CD4-positive, alpha-beta T cell treated with Interleukin-1 beta for 1 hour (primary cell): ENCODE measurements around the gene LIMD2.

Source experiments
- DNase-seq, 2 donors: peaks; one replicate each; pipeline ENCODE4 v3.0.0-alpha.2; 2020 to 2022

The LIMD2 gene

GRCh38 chr17:63679214-63679613 is 20.7 kb downstream of the LIMD2 start:
- DNase-seq = no peak

GRCh38 chr17:63676584-63676983 is 23.3 kb downstream of the LIMD2 start:
- no peak for DNase-seq

GRCh38 chr17:63675607-63676546 is 24.0 kb downstream of the LIMD2 start:
- no peak for DNase-seq

- DNase-seq = no peak
Measured at GRCh38 chr17:63675231-63675606, 24.7 kb downstream of the LIMD2 start.

DNA sequence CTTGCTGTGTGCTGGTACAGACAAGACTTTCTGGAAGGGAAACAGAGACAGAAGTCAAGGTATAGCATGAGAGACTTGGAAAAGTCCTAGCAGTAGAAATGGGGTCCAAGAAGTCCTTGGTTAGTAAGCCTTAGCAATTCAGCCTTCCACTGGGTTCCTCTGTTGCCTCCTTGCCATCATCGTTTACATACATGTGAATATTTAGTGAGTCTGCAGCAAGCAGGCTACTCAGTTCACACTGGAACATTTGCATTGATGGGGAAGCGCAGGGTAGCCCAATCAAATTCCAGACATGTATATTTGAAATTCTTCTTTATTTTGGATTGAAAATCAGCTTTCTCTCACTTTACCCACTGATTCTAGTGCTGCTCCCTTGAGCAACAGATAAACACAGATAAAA is 27.1 kb downstream of the LIMD2 start:
- no peak for DNase-seq

DNA sequence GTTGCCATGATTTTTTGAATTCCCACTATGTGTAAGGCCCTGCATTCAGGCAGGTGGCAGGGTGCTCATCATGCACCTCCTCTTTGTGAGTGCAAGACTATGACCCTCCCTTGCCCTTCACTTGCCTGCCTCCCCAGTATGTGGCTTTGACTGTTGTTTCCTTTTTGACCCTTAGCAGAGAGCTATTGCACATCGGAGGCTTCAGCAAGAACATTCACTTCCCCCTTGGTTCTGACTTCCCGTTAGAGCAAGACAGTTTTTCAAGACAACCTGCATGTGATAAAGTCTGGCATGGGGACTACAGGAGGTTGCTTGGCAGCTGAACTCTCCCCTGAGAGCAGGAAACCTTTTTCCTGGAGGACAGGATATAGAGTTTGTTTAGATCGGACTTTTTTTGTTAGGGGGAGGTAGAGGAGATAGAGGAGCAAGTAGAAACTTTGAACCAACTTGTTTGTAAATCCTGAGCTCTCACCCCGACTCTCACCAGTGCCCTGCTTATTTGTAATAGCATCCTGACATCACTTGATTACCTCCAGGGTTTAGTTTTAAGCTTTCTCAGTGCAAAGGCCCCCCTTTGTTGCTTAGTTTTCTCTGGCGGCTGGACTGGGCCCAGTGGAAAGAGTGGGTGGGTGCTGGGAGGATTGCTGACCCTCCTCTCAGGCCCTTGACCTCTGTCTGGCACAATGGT is 34.3 kb downstream of the LIMD2 start:
- peak in 1 of 2 donors; percentile 36 for DNase-seq

DNA sequence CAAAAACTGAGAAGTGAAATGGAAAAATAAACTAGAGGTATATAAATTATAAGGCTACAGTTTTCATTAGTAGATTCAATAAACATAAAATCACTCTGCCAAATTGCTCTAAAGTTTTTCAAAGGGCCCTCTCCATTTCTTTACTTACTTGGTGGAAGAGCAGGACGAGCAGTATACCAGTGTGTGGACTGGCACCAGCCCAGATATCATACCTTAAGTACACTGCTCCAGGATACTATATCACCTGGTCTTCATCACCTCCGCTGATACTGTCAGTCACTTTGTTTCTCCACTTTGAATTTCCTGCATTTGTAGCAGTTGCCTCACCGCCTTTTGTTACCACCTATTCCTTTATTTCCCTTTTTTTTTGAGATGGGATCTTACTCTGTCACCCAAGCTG is 40.1 kb downstream of the LIMD2 start:
- DNase-seq = no peak

DNA sequence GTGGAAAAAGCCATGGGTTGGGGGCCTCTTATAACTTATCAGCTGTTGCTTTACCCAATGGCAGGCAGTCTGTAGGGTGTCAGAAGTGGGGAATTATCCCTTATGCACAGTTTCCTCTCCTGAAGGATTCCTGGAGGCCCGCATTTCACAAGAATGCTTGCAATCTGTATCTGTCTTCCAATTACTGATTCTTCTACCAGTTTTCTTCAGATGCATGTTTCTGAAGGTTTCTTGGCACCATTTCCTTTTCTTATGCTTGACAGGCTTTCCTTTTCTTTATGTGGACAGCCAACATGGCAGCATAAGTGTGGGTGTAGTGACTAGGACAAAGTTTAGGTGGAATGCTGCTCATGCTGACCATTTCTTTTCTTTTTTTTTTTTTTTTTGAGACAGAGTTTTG is 41.6 kb downstream of the LIMD2 start:
- DNase-seq = no peak

DNA sequence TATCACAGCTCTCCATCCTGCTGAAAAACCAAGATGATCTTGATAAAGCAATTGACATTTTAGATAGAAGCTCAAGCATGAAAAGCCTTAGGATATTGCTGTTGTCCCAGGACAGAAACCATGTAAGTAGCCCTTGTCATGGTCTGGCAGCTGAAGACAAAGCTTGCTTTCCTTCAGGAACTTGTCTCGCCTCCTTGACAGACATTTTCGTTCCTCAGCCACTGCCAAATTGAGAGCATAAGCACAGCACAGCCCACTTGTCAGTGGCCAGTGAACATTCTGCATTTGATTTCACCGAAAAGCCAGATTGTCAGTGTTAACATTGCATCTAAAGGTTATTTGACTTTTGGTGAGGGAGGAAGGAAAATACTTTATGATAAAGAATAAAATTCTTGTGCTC is 42.1 kb downstream of the LIMD2 start:
- no peak for DNase-seq

DNA sequence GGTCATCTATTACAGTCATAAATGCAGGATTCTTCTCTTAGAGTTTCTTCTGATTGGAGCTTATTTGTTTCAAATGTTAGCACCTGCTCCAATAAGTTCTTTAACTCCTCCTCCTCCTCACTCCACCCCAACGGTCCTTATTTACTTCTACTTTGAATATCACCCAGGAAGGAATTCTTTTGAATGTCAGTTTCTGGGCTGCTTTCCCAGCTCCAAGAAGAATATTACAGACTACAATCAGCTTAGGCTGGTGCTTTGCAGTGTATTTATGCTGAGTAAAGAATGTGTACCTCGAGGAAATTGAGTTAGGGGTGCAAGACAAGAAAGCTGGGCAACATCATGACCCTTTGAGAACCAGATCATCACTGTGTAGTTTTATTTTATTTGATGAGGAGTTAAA is 46.9 kb downstream of the LIMD2 start:
- no peak for DNase-seq

DNA sequence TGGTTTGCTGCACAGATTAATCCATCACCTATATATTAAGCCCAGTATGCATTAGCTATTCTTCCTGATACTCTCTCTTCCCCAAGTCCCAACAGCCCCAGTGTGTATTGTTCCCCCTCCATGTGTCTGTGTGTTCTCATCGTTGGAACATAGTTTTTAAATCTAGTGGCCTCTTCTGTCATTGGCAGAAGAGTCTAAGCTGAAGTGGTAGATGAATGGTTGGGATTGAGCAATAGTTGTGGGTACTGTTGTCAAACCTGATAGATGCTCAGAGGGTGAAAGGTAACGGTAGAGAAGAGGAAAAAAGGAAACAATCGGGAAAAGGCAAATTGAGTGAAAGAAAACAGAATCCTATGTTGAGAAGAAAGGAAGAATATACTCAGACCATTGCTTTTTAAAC is 47.8 kb downstream of the LIMD2 start:
- DNase-seq = no peak

DNA sequence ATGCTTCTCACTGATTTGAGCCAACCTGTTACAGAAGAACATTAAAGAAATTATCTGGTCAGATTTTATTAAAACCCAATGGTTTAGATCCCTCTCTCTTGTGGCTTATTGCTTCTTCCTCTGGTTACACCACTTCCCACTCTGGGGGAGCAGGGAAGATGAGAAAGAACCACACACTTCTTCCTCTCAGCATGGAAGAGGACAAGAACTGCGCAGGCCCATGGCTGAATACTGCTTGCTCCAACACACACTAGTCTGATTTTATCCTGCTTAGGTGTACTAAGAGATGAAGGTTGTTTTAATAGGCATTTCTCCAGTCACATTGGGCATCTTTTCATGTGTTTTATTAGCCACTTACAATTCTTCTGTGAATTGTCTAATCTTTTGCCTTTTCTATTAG is 50.1 kb downstream of the LIMD2 start:
- peak in 1 of 2 donors; percentile 5 for DNase-seq

DNA sequence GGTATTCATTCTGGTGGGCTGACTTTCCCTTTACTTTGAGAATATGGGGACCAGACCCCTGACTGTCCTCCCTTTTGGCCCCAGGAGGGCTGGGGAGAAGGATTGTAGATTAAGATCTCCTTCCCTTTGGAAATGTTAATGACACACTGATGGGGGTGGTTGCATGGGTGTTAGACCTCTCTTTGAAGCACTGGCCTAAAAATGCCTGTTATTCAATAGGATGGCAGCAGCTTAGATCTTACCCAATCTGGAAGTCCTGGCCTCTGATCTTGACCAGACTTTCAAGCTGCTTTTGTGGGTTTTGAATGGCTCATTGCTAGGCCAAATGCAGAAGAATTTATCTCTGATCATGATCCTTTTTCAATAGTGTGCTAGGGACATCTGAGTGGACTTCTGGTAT is 52.0 kb downstream of the LIMD2 start:
- no peak for DNase-seq

DNA sequence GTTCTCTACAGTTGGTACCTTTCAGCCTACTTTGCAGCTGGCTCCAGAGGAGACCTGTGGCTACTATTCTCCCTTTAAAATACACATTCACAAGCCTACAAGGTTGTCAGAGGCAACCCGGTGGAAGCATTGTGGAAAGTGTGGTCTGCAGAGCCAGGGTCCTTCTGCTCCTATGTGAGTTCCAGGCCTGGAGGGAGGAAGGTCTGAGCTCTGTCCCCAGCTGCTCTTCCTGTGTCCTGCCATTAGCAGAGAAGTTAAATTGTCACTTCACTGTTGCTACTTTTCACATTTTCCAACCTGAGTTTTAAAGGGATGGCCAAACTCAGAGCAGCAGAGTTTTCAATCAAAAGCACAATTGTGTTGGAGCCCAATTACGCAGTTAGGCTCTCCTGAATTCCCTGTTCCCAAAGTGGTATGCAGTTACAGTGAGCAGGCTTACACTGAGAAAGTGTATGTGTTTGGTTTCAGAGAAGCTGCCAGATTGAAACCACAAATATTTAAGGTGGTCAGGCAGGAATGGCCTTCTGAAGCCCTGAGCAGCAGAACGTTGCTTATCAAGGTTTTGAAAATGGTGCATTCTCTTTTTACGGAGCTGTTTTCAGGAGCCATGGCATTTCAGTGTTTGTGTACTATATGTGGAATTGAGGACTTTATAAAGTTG is 52.7 kb downstream of the LIMD2 start:
- DNase-seq = no peak

DNA sequence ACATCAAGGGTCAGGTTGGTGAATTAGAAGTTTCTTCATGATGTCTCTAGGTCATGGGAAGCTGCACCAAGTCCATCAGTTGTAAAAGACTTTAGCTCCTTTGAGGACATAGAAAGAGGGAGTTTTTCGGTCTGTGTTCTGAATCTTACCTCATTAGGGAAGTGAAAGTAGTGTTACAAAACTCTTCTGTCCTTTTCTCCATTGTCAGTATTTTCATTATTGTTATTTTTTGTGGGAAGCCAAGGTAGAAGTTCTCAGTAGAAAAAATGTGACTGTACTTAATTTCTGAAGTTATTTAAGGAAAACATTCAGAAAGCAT is 53.5 kb downstream of the LIMD2 start:
- DNase-seq = no peak
